Psoas muscle (tissue), 8 donors: ENCODE data around the gene ACOT6. TPM values are rescaled to one million over a fixed set of nuclear protein-coding genes. Genes with fewer than 3 reads are reported as not detected.
"Not testable (repeated sequence)": the region's sequence is repeated elsewhere in the genome, so short reads cannot be mapped to it uniquely, and the experiment has no call there.

Experiments
- ATAC-seq, 4 donors: fragments of 200-7000 bp; cut with Tn5 transposase; one replicate each; pipeline ENCODE4 v1.9.1; 2020; ENCODE audit warnings: moderate library complexity in 3 of 4, mild to moderate bottlenecking in 2 of 4
- DNase-seq, 2 donors: peaks; one replicate each; pipeline ENCODE4 v3.0.0-alpha.2; 2020
- H3K27ac ChIP-seq: fragments of 200-600 bp; one replicate; pipeline ENCODE4 v1.8.0; 2022
- H3K27me3 ChIP-seq, 3 donors: fragments of 200-600 bp in 1 of 3; one replicate each; pipeline versions ENCODE4 v1.6.1 to v1.8.0; 2013 to 2022; ENCODE audit warnings: low read length in 2 of 3, mild to moderate bottlenecking in 2 of 3, moderate library complexity in 1 of 3; ENCODE audit not compliant: insufficient read depth in 3 of 3
- H3K36me3 ChIP-seq, 2 donors: fragments of 200-600 bp in 1 of 2; one replicate each; pipeline versions ENCODE4 v1.6.1 to v1.8.0; 2013 to 2022; ENCODE audit warnings: low read depth in 1 of 2, mild to moderate bottlenecking in 1 of 2, moderate library complexity in 1 of 2; ENCODE audit not compliant: insufficient read depth in 1 of 2
- H3K4me1 ChIP-seq: fragments of 200-600 bp; one replicate; pipeline ENCODE4 v1.8.0; 2022
- H3K4me3 ChIP-seq: fragments of 200-600 bp; one replicate; pipeline ENCODE4 v1.8.0; 2022; ENCODE audit warnings: mild to moderate bottlenecking
- H3K9me3 ChIP-seq: fragments of 200-600 bp; one replicate; pipeline ENCODE4 v1.8.0; 2022
- WGBS, 3 donors: extraction: QIAGEN DNeasy Blood & Tissue Kit; methylation state at CpG; one replicate each; pipeline versions ENCODE4 v1.1.6 to v1.1.7; 2013; 5-methylcytosine and 5-hydroxymethylcytosine counted together
- intact Hi-C, 2 donors: fragments of 100-400 bp; cut with DNase I; formaldehyde crosslinking; loops; one replicate each; pipeline versions ENCODE4 v1.11.0 to v1.14.2; 2022
- polyA plus RNA-seq, 3 donors: library from polyadenylated mRNA; stranded (reverse); fragments of 200-250 nt; gene quantifications; one replicate each; pipeline ENCODE4 v1.2.3, GENCODE V29; 2013
- total RNA-seq, 4 donors: library from RNA; stranded (reverse); fragmentation: NEBNext Ultra II Directional in 2 of 4; extraction: Animal tissue kit (Norgen Biotek cat#: 25700) in 2 of 4; gene quantifications; one replicate each; pipeline versions ENCODE4 v1.2.1 to v1.2.4, GENCODE V29; 2021 to 2023
- TF ChIP-seq, protein P1 (sequence below): fragments of 200-600 bp; IDR thresholded peaks from one replicate; pipeline ENCODE4 v1.8.0; 2022; ENCODE audit warnings: antibody characterized with exemption
- donor health status: healthy with polysubstance abuse.
- donor health status: DM: no; HTN: no; CAD: no; lungs with moderate emphysema.
- donor health status: Bipolar disorder and iron deficiency.
- donor health status: healthy.
- donor health status: DM: yes; HTN: yes; CAD: no.
- donor health status: DM: no; HTN: no; CAD: no.
- donor health status: DM: no; HTN: no; CAD: no.
- donor health status: DM: yes; HTN: yes; CAD: no.

The ACOT6 gene
- total and polyA plus RNA-seq, 7 donors, result not detected

DNA sequence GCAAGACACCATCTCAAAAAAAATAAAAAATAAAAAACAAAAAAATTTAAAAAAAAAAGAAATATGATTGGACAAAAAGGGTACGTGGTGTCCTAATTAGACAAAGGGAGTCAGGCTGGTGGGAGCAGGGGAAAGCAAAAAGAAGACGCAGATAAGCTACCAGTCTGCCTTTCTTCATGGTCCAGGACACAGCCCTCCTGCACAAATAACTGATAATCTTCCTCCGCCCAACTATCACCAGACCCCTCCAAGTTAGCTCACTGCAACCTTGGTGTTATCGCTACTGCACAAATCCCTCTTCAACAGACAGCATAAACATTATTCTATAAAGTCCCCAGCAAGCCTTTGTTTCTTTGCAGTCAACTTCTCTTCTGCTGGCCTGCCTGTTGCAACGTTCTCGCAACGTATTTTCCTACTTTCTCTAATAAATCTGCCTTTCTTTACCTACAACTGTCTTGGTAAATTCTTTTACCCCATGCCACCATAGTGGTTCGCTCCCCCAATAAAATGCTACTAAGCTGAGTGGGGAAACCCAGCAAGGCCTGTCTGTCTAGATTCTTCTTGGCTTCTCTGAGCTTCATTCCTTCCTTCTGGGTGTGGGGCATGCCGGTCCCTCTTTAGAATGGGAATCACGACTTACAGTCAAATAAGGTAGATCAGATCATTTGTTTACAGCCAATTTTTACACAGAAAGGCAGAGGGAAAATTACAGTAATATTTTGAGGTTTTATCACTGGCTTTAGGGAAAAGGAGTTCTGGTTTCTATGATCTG is 17.9 kb downstream of the ACOT6 start:
- Histone ChIP-seq H3K4me1 (peaks cover 4% of the 10 kb centered on the region), H3K27ac (no peak overlapping the region), H3K27me3 (no peaks in the 10 kb centered on the region), H3K36me3 (no peaks in the 10 kb centered on the region), H3K9me3 (no peaks in the 10 kb centered on the region), H3K4me3 (no peak overlapping the region)
- intact Hi-C loops, result loop anchor here (5.0 kb wide), 3 partner anchors 43 to 118 kb away; partner anchors contain the start of gene ACOT2 (in 1 of the 2)
- TF ChIP-seq, protein P1, sequence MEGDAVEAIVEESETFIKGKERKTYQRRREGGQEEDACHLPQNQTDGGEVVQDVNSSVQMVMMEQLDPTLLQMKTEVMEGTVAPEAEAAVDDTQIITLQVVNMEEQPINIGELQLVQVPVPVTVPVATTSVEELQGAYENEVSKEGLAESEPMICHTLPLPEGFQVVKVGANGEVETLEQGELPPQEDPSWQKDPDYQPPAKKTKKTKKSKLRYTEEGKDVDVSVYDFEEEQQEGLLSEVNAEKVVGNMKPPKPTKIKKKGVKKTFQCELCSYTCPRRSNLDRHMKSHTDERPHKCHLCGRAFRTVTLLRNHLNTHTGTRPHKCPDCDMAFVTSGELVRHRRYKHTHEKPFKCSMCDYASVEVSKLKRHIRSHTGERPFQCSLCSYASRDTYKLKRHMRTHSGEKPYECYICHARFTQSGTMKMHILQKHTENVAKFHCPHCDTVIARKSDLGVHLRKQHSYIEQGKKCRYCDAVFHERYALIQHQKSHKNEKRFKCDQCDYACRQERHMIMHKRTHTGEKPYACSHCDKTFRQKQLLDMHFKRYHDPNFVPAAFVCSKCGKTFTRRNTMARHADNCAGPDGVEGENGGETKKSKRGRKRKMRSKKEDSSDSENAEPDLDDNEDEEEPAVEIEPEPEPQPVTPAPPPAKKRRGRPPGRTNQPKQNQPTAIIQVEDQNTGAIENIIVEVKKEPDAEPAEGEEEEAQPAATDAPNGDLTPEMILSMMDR, result no peak
- 92% methylated on average over 10 of the region's 10 CpGs for WGBS, 3 donors
- DNase-seq, result no peak
- ATAC-seq, result no peak

DNA sequence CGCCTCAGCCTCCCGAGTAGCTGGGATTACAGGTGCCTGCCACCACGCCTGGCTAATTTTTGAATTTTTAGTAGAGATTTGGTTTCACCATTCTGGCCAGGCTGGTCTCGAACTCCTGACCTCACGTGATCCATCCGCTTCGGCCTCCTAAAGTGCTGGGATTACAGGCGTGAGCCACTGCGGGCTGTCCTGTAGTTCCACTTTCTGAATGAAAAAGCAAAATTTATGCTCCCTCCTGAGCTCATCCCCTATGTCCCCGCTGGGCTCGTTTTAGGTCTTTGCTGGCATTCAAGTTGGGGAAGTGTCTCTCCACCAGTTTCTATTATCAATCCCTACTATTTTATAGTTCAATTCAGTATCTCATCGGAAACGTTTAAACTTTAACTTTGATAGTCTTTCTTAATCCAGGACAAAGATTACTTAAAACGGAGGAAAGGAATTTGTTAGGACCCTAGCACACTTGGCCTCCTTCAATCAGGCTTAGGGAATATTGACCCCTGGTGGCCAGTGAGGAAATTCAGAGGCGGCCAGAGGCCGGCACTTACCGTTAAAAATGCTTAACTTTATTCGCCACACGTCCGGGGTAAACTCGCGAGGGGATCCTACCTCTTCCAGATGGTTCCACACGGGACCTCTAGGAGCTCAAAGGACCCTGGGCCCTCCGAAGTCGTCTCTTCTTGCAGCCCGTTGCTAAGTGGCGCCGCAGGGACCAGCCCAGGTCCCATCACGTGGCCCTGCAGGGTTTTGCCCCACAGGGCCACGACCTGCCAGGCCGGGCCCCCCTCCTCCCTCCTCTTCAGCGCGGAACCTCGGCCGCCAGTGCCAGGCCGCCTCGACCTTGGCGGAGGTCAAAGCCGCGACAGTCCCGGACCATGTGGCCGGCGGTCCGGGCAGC is 21.0 kb downstream of the ACOT6 start:
- Histone ChIP-seq H3K27me3 (no peaks in the 10 kb centered on the region), H3K27ac (peak overlapping the region; percentile 59), H3K36me3 (no peaks in the 10 kb centered on the region), H3K4me3 (peak overlapping the region; percentile 68), H3K4me1 (peaks cover 4% of the 10 kb centered on the region), H3K9me3 (no peaks in the 10 kb centered on the region)
- DNase-seq (peak; percentile 63 to 78), ATAC-seq (peak; percentile 90 to 92 (median 90))
- intact Hi-C loops, result loop anchor here (2.0 to 5.0 kb wide), 4 partner anchors 46 to 125 kb away; partner anchors contain the start of gene ACOT2 (in 1 of the 2)
- WGBS, 3 donors, result 11 to 16% (median 14%) methylated on average over 36 to 44 of the region's 44 CpGs
- TF ChIP-seq, protein P1, result peak; percentile 85

DNA sequence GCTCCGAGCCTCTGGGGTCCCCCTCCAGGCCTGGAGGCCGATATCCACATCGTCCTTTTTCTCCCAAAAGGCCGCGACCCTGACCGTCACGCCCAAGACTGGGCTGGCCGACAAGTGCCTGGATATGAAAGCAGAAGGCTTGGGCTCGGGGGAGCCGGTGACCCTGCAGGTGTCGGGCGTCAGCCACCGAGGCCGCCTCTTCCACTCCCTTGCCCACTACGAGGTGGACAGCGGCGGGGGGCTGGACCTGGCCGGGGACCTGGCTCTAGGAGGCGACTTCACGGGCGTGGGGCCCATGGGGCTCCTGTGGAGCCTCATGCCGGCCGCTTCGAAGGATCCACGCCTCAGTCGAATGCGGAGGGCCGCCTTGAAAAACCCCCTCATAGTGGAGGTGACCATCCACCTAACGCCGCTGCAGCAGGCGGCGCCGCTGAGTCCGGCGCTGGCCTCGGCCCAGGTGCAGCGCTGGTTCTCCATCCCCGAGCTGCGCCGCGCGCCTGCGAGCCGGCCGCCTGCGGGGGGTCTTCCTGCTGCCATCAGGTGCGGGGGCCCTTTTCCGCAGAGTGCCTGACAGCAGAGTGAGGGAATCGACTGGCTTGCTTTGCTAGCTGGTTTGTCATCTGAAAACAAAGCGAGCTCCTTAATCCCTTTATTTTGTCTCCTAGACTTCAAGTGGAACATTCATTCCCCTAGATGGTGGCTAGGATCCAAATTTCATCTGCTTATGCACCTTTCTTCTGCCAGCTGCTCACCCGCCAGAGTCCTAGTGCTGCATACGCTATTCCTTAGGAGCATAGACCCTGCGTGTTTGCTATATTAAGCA is 21.9 kb downstream of the ACOT6 start:
- no peaks in the 10 kb centered on the region for H3K27me3 ChIP-seq
- peak overlapping the region; percentile 59 for H3K27ac ChIP-seq
- 6 to 9% (median 9%) methylated on average over 47 to 53 of the region's 53 CpGs for WGBS, 3 donors
- no peaks in the 10 kb centered on the region for H3K9me3 ChIP-seq
- peak; percentile 82 to 91 (median 85) for ATAC-seq
- intact Hi-C loops, result loop anchor here (5.0 kb wide), 3 partner anchors 47 to 122 kb away; partner anchors contain the start of gene ACOT2 (in 1 of the 2)
- H3K4me3 ChIP-seq, result peak overlapping the region; percentile 68
- peak; percentile 37 to 73 for DNase-seq
- TF ChIP-seq, protein P1, result peak; percentile 41
- H3K36me3 ChIP-seq, result no peaks in the 10 kb centered on the region
- peaks cover 4% of the 10 kb centered on the region for H3K4me1 ChIP-seq

DNA sequence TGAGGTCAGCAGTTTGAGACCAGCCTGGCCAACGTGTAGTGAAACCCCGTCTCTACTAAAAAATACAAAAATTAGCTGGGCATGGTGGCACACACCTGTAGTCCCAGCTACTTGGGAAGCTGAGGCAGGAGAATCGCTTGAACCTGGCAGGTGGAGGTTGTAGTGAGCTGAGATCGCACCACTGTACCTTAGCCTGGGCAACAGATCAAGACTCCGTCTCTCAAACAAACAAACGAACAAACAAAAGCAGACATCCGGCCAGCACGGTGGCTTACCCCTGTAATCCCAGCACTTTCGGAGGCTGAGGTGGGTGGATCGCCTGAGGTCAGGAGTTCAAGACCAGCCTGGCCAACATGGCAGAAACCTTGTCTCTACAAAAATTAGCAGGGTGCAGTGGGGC is 24.0 kb downstream of the ACOT6 start:
- ATAC-seq, DNase-seq, H3K27ac ChIP-seq, H3K4me1 ChIP-seq, intact Hi-C loops, H3K9me3 ChIP-seq, H3K36me3 ChIP-seq, H3K4me3 ChIP-seq, H3K27me3 ChIP-seq: not testable (repeated sequence)
- WGBS, 3 donors, result 77 to 82% (median 79%) methylated on average over 10 of the region's 10 CpGs
